RWPE2 (cell line): ENCODE results near the gene ZNF597.

Experiments used
- ATAC-seq: fragments of 200-7000 bp; cut with Tn5 transposase; 3 replicates; pipeline ENCODE4 v1.9.1; 2021; ENCODE audit warnings: low read depth
- DNase-seq: peaks from one replicate; pipeline ENCODE4 v3.0.0-alpha.2; 2020; ENCODE audit warnings: low spot score
- H3K27ac ChIP-seq: fragments of 450-650 bp; 2 replicates; pipeline ENCODE4 v1.5.1; 2017; ENCODE audit warnings: mild to moderate bottlenecking; ENCODE audit not compliant: poor library complexity, severe bottlenecking
- H3K27me3 ChIP-seq: fragments of 250-450 bp; sonication (Bioruptor Pico); 2 replicates; pipeline ENCODE4 v1.5.1; 2021; ENCODE audit warnings: mild to moderate bottlenecking, moderate library complexity; ENCODE audit not compliant: insufficient read depth, poor library complexity, severe bottlenecking
- H3K36me3 ChIP-seq: fragments of 250-450 bp; sonication (Bioruptor Pico); 2 replicates; pipeline ENCODE4 v1.5.1; 2020; ENCODE audit warnings: low read depth, mild to moderate bottlenecking, moderate library complexity
- H3K4me1 ChIP-seq: fragments of 250-450 bp; sonication (Bioruptor Pico); 2 replicates; pipeline ENCODE4 v1.5.1; 2021; ENCODE audit warnings: mild to moderate bottlenecking, moderate library complexity; ENCODE audit not compliant: insufficient read depth, poor library complexity, severe bottlenecking
- H3K4me3 ChIP-seq: fragments of 250-450 bp; sonication (Bioruptor Pico); 2 replicates; pipeline ENCODE4 v1.5.1; 2021; ENCODE audit warnings: mild to moderate bottlenecking, moderate library complexity; ENCODE audit not compliant: severe bottlenecking
- H3K9me3 ChIP-seq: fragments of 250-450 bp; sonication (Bioruptor Pico); 2 replicates; pipeline ENCODE4 v1.5.1; 2021; ENCODE audit warnings: mild to moderate bottlenecking, moderate library complexity; ENCODE audit not compliant: severe bottlenecking
- CTCF ChIP-seq: fragments of 450-650 bp; IDR thresholded peaks from one replicate; pipeline ENCODE4 v1.5.1; 2017; ENCODE audit warnings: mild to moderate bottlenecking, moderate library complexity; ENCODE audit not compliant: poor library complexity, severe bottlenecking

Gene ZNF597

GRCh38 chr16:3413730-3414379, 29.4 kb downstream of the ZNF597 start:
- no peak for ATAC-seq
- no peak overlapping the region for H3K27ac ChIP-seq
- peaks cover 5% of the 10 kb centered on the region for H3K36me3 ChIP-seq
- peaks cover 5% of the 10 kb centered on the region for H3K9me3 ChIP-seq
- DNase-seq = no peak
- TF ChIP-seq CTCF = no peak
- no peaks in the 10 kb centered on the region for H3K27me3 ChIP-seq
- H3K4me3 ChIP-seq = no peak overlapping the region
- no peaks in the 10 kb centered on the region for H3K4me1 ChIP-seq

GRCh38 chr16:3408561-3409197, 34.6 kb downstream of the ZNF597 start:
- Histone ChIP-seq H3K27me3 (no peaks in the 10 kb centered on the region), H3K27ac (no peak overlapping the region), H3K4me3 (no peak overlapping the region), H3K36me3 (peaks cover 45% of the 10 kb centered on the region), H3K9me3 (peaks cover 22% of the 10 kb centered on the region), H3K4me1 (no peaks in the 10 kb centered on the region)
- no peak for ATAC-seq
- no peak for DNase-seq
- TF ChIP-seq CTCF = no peak

- Histone ChIP-seq H3K4me1 (no peaks in the 10 kb centered on the region), H3K4me3 (peak overlapping the region; percentile 84), H3K36me3 (peaks cover 44% of the 10 kb centered on the region), H3K9me3 (no peaks in the 10 kb centered on the region), H3K27me3 (no peaks in the 10 kb centered on the region), H3K27ac (peak overlapping the region; percentile 61)
- no peak for TF ChIP-seq CTCF
- DNase-seq (no peak), ATAC-seq (no peak)
Observed at GRCh38 chr16:3401719-3402397, 41.4 kb downstream of the ZNF597 start.

- H3K27ac ChIP-seq = peak within 1 kb of the TSS; percentile 61
- no peaks in the 10 kb centered on the region for H3K9me3 ChIP-seq
- TF ChIP-seq CTCF = no peak
- DNase-seq (peak; percentile 98), ATAC-seq (peak; percentile 99)
- no peaks in the 10 kb centered on the region for H3K27me3 ChIP-seq
- no peaks in the 10 kb centered on the region for H3K4me1 ChIP-seq
- peak within 1 kb of the TSS; percentile 84 for H3K4me3 ChIP-seq
- peaks cover 45% of the 10 kb centered on the region for H3K36me3 ChIP-seq
Observed at GRCh38 chr16:3400779-3401688, 42.3 kb downstream of the ZNF597 start, which contains the start of the genes ZNF174 and ZSCAN32. Gene ZNF174 (plus strand): TSS chr16:3401215. CDS start chr16:3402005, 790 bp downstream. Gene ZSCAN32 (minus strand): TSS chr16:3401004. CDS start chr16:3397557, 3,447 bp downstream.
